GM21423 (cell line): ENCODE results near the gene ADAMTS16.

Experiments used
- ATAC-seq: cut with Tn5 transposase; IDR thresholded peaks from one replicate; pipeline ENCODE4 v1.9.1; 2021; ENCODE audit warnings: mild to moderate bottlenecking, moderate library complexity; ENCODE audit not compliant: unreplicated experiment

Gene ADAMTS16

DNA sequence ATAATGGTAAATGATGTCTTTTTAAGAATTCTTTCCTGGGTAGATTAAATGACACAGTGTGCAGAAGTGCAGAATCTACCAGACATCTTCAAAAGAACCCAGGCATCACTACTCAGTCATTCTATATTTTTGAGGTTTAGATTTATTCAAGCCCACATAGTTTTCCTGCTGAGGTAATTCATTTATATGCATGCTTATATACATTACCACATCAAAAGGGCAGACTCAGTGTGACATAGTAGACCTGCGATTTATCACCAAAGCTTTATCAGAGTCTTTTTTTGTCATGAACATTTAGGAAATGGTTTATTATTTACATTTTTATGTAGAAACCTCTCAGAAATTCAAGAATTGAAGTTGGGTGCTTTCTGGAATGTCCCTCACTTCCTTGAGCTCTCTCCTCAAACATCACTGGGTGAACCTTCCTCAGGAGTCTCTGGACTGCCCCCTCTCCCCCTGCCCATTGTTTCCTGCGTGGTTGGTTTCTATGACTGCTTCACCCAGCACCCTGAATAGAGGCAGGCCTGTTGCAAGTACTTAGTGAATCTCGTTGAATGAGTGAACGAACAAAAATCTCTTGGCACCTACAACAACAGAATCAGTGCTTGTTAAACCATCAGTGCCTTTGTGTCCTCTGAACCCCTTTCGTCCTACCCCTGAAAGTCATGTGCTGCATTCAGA lies 42.5 kb downstream of the ADAMTS16 start:
- ATAC-seq: no peak

DNA sequence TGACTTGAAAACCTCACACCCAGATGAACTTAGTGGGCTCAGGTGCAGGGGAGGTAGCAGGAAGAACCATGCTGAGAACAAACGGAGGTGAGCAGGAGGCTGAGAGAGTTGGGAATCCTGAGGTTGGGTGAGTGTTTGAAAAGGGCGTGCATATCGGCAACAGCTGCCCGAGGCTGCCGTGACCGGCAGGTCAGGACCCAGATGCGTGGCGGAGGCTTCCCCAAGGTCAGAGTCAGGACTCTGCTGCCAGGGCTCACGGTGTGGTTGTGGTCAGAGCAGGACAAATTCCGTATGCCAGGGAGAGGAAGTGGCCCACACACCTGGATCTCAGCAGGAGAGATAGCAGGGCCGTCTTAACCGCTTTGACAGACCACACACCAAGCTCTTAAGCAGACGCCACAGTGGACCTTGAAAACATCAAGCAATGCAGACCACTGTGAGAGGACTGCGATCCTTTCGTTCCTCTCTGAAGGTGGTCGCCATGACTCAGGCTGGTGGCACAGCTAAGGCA lies 43.1 kb downstream of the ADAMTS16 start:
- no peak for ATAC-seq

GRCh38 chr5:5183933-5184332 lies 43.8 kb downstream of the ADAMTS16 start:
- no peak for ATAC-seq

DNA sequence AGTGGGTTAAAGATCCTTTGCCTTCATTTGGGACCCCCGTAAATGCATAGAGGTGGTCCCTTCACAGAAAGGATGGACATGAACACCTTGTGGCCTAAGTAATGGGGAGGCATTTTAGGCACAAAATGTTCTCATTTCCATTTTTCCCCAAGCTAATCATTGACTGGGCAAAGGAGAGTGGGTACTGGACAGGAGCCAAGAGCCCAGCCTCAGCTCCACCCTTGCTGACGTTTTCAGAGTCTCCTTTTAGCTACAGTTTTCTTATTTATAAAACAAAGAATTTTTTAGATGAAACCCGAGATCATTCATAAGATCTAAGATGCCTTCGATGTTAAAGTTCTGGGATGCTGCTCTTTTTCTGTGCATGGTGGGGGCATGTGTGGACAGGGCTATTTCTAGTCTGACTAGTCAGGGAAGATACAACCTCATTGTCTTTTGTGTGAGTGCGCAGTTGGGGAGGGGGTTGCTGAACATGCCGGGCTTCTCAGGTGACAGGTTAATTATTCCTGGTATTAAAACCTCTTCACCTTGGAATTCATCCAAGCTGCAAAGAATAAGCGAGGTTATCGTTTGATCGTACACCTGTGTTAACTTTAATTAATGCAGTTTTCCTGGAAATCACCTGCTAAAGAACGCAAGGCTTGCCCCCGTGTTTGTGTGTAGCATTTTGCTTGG lies 48.4 kb downstream of the ADAMTS16 start:
- no peak for ATAC-seq

GRCh38 chr5:5189051-5189430 lies 48.9 kb downstream of the ADAMTS16 start:
- no peak for ATAC-seq

DNA sequence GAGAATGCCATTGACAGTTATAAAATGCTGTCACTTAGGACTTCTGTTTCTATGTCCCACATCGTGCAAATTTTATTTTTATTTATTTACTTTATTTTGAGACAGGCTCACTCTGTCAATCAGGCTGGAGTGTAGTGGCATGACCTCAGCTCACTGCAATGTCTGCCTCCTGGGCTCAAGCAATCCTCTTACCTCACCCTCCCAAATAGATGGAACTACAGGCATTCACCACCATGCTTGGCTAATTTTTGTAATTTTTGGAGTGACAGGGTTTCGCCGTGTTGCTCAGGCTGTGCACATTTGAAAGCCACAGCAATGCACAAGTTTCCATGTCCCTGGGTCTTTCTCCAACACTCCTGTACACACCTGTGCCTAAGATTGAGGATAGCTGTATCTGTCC lies 51.8 kb downstream of the ADAMTS16 start:
- ATAC-seq: no peak

DNA sequence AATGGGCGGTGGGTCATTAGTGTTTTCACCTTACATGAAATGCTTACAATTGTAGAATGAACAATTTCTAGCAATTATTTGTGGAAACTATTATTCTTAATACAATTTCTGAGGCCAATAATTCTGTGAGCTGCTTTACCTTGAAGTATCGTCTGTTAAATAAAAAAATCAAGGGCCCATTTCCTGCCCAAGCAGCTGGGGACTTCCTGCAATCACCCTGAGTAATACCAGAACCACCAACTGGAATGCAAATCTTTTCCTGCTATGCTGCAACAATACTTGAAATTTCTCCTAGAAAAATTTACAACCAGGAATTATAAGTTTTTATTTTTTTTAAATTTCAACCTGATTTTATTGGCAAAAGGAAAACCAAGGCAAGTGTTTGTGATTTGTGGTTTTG lies 52.6 kb downstream of the ADAMTS16 start:
- no peak for ATAC-seq

DNA sequence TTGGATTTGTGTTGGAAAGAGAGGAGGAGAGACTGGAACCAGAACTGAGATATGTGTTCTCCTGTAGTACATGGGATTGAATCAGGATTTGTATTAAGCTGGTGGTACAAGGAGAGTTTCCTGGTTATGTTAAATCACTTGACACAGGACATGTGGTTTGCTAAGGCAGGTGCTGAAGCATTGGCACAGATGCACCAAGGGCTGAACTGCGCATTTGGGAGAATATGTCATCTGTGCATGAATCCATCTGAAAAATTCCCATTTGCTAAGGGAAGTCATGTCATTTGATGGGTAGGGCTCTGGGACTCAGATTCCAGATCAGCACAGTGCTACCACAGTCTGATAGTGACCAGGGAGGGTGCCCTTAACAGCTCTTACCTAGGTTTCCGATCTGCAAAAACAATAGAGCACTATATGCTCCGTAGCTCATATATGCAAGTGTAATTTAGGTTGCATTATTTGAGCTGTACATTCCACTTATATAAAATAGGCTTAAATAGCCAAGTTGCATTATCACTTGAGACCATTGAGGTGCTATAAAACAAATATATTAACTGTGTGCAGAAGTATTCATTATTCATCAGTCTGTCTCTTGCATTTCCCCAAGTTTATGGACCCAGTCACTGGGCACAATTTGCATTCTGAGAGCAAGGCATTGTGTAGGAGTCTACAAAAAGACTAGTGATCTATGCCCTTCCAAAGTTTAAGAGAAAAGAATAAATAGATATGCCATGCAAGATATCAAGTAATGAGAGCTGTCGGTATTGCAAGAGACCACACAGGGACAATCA lies 55.2 kb downstream of the ADAMTS16 start:
- ATAC-seq: no peak

DNA sequence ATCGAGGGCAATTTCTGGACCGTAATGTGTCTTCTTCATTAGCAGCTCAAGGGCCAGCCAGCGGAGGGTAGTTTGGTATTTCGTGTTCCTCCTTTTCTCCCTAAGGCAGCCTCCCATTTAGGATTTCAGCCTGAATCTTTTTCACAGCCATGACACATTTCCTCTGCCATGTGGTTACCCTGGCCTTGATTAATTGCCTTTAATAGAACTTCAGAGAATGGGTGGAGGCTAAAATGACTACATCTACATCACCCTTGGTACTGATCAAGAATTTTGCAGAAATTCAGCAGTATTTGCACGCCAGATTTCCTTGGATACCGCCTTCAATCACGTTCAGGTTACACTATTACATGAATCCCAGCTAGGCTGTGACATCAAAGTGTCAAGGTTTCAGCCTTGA lies 58.0 kb downstream of the ADAMTS16 start:
- no peak for ATAC-seq

- ATAC-seq: no peak
These were observed 58.7 kb downstream of the ADAMTS16 start for GRCh38 chr5:5198815-5199214.

GRCh38 chr5:5199495-5199894 lies 59.4 kb downstream of the ADAMTS16 start:
- no peak for ATAC-seq

GRCh38 chr5:5200133-5200532 lies 60.0 kb downstream of the ADAMTS16 start:
- ATAC-seq: no peak

GRCh38 chr5:5202321-5202720 lies 62.2 kb downstream of the ADAMTS16 start:
- ATAC-seq: no peak

DNA sequence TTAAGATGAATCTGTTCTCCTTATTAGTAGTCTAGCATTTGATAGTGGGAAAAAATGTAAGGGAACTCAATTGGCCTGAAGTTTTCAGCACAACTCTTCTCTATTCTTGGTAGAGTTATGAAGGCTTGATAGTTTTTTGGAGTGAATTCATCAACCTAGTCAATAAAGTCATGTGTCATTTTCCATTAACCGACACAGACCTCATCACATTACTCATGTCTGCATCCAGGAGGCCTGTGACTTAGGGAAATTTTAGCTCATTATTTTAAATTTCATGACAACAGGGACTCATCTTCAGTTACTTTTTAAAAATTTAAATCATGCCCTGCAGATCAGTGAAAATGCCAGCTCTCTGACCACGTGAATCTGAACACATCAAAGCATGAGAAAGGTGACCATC lies 63.3 kb downstream of the ADAMTS16 start:
- no peak for ATAC-seq

- no peak for ATAC-seq
These were observed 67.7 kb downstream of the ADAMTS16 start for GRCh38 chr5:5207828-5208227.

DNA sequence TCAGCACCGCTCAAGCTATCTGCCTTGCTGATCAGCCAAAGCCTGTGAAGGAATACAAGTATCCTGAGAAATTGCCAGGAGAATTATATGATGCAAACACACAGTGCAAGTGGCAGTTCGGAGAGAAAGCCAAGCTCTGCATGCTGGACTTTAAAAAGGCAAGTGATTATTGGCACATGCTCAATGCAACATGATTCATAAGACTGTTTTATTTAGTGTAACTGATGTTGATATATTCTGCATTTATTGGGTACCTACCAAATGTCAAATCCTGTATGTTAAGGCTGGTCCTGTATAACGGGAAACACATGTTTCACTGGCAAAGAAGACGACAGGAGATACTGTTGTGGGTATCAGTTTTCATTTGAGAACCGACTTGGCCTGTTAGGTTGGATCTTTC lies 69.0 kb downstream of the ADAMTS16 start:
- ATAC-seq: no peak

DNA sequence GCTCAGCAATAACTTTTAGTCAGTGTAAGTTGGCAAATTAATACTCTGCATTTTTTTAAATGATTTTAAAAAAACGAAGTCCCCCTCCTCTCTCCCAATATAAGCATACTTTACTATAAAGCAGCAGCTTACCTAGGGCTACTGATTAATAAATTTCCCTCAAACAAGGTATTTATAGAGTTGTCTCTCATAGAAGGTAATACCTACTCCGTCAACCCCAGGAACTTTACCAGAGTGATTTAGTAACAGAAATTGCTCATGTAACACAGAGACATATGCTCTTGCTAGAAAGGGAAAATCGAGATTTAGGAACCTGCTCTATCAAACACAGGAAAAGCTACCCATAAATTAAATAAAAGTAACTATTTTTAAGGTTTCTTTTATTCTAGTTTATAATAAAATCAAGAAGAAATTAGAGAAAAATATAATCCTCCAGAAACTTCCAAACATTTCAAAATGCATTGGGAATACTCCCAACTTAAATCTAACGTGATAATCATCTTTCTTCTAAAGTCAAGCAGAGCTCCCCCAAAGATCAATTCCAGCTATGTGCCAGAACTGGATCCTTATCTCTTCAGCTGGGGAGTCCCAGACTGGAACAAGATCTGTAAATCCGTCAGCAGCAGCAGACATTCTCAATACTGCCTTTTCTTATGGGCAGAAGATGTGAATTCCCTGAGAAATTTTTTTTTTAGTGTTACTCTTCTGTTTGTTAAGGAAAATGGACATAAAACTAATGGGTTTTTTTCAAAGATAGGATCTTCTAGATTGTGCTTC lies 69.6 kb downstream of the ADAMTS16 start:
- no peak for ATAC-seq

- peak; percentile 87 for ATAC-seq
These were observed 77.2 kb downstream of the ADAMTS16 start for GRCh38 chr5:5217371-5217770.

GRCh38 chr5:5218396-5218795 lies 78.3 kb downstream of the ADAMTS16 start:
- no peak for ATAC-seq

DNA sequence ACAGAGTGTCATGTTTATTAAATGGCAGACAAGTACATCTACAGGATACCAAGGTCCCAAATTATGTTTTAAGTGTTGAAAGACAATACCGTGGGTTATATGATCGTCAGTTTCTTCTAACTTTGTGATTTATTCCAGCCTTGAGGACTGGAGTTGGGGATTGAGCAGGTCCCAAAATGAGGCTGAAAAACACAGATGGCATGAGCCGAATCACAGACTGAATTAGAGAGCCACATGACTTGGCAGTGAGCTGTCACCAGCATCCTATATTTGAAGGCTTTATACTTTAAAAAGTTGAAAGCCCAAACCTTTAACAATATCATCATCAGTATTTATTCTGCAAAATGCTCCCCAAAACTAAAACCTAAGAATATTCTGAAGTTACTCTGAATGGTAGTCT lies 79.4 kb downstream of the ADAMTS16 start:
- no peak for ATAC-seq
